NCI-H345 treated with DMSO at 0.1 percent for 48 hours (cell line): Measurements from ENCODE around the gene CST2.
"Not testable (repeated sequence)": the region's sequence is repeated elsewhere in the genome, so short reads cannot be mapped to it uniquely, and the experiment has no call there.

ENCODE experiments used
- DNase-seq: peaks from one replicate; lab custom pipeline; 2025; ENCODE audit not compliant: unreplicated experiment; lab: John Stamatoyannopoulos, UW

CST2 gene, protein sequence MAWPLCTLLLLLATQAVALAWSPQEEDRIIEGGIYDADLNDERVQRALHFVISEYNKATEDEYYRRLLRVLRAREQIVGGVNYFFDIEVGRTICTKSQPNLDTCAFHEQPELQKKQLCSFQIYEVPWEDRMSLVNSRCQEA

DNA sequence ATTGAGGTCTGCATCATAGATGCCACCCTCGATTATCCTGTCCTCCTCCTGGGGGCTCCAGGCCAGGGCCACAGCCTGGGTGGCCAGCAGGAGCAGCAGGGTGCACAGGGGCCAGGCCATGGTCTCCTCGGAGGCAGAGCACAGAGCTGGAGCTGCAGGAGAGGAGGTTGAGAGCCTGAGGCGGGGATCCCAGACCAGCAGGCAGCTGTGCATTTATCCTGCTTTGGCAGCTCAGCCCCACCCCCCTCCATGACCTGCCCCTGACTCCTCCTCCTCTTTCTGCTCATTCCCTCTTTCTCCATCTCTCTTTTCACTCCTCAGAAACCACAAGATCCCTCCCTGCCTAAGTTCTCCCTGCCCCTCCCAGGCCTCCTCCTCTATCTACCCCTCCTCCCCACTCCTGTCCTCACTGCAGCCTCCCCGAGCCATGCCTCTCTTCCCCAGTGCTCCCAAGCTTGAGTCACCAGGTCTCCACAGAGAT lies at the start of gene CST2:
Gene CST2, minus strand, starts transcription at position 189 of the 481 bp plus-strand sequence. Its CDS starts 69 bp downstream, at position 120.
- no peak for DNase-seq

DNA sequence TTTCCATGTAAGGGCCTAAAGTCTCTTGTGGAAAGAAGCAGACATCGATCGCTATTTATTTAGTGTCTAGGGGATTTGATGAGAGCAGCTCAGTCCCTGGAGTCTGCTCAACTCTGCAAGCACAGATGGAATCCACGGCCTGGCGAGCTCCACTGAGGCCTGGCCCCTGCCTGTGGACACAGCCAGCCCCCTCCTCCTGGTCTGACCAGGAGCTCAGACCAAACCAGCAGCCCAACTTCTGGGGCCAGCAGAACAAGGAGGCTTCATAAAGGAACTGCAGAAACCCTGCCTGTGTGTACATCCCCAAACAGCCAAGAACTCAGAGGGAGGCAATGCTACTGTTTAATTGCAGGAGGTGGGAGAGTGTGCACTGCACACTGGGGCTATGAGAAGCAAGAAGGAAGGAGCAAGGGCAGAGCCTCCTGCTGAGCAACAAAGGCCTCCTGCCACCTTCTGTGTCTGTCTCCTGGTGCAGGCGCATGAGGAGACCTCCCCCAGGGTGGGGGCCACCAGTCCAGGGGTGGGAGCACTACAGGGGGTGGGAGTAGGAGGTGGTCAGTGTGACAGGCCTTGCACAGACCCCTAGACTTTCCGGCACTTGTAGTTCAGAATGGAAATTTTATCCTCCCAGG lies 49.2 kb upstream of the CST2 start:
- DNase-seq, result no peak

DNA sequence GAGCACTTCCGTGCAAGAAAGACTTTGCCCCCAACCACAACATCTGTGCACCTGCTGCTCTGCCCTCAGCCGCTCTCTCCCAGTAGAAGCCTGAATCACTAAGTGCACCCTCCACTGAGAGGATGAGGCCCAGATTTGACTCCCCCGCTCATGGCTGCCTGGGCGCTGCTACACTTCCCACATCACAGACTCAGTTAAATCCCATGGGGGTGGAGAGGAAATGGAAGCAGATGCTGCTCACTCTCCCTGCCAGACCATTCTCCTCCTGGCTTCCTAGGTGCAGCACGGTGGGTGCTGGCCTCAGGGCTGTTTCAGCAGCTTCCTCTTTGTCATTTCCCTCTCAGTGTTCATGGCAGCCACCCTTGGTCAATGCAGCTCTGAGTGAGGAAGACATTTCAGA lies 48.2 kb upstream of the CST2 start:
- peak; percentile 10 for DNase-seq

DNA sequence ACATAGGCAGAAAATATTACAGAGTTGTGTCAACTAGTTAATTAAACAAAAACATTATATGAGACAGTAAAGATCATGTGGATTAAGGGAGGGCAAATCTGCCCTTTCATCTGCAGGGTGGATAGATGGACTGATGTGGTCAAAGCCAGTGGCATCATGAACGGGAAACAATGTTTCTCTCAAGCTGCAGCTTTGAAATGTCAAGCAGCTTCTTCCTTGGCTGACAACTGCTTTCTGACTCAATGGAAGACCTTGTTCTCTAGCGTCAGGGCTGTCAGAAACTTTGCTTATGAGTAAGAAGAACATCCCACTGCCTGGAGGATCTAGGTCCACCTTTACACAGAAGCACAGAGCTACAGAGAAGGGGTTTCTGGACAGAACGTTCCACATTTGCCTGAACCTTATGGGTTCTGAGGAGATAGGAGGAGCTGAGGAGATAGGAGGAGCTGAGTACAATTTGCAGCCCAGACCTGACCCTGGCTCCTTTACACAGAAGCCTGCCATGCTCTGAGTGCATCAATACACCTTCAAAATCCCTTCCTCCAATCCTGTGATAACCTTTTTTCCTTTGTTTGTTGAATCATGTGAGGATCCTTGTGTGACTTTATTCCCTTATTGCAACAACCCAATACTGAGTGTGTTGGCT lies 47.0 kb upstream of the CST2 start:
- DNase-seq, result no peak

DNA sequence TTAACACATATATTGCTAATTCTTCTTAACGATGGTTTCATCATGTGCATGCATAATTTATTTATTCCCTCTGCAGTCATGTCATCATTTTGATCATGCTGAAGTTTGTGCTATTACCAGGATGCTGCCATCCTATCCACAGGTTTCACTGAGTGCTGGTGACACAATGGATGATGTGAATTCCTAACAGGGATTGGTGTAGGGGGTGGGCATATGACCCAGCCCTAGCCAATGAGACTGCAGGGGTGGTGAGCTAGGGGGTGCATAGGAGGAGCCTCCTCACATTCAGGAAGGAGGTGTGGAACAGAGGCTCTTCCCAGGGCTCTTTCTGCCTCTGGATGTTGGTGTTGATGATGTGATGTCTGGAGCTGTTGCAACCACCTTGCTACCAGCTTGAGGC lies 45.5 kb upstream of the CST2 start:
- no peak for DNase-seq

DNA sequence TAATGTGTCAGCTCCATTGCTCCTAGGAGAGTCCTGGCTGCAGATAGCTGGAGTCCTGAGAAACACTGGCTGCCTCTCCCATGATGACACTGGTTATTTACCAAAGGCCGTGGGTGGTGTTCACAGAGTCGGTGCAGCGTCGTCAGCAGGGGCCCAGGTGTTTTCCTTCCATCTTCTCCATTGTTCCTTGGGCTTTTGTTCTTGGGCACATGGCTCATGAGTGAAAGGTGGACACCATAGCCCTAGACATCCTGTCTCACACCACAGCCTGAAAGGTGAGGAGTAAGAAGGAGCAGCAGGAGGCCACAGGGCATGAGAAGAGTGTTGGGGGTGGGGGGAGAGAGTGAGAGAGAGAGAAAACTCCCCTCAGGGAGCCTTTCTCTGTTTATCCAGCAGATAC lies 43.9 kb upstream of the CST2 start:
- peak; percentile 50 for DNase-seq

DNA sequence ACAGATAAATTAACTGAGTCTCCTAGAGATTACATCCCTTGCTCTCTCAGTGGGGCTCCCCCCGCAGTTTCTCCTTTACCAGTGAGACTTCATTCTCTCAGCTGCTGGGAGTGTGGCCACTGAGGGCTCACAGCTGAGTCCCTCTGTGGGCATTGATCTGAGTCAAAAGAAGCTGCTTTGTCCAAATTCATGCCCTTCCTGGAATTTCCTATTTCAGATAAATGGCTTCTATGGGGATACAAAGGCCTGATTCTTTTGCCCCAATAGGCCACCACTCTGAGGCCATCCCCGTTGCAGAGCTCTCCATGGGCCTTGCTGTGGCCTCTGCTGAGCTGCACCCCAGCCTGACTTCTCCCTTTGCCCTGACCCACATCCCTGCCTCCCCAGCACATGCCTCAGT lies 43.0 kb upstream of the CST2 start:
- no peak for DNase-seq

DNA sequence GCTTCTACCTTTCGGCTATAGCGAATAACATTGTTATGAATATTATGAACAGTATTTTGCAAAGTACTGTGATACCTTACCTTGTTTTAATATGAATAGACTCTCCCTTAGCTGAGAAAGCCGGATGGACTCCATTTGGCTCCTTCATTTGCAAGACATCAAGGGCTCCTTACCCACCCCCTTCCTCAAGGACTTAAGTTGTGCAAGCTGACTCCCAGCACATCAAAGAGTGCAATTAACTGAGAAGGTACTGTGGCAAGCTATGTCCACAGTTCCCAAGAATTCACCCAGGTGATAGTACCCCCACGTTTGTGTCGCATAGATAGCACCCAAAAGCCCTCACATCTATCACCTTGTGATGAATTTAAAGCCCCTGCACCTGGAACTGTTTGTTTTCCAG lies 41.8 kb upstream of the CST2 start:
- DNase-seq, result no peak

DNA sequence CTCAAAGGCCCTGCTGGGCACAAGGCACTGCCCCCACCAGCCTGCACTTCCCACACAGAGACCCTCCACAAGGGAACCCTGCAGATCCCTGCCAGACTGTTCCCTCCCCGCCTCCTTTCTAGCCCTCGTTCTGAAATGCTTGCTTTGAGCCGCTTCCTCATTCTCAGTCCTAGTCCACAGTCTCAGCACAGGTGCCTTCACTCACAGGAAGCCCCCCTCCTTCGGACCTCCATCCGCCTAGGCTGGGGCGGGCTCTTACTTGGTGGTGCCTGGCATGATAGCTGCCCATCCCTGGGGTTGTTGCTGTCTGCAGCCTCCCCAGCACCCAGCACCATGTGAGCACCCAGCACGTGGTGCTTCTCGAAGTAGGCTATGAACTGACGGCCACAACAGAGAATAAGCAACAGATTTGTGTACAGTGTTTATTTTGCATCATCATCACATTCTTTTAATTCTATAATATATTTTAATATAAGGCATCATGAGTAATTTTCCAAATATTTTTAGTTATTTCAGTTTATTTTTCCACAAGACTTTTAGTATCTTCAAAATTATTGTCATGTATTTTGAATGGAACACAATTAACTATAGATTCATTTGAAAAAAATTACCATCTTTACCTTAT lies 40.7 kb upstream of the CST2 start:
- no peak for DNase-seq

DNA sequence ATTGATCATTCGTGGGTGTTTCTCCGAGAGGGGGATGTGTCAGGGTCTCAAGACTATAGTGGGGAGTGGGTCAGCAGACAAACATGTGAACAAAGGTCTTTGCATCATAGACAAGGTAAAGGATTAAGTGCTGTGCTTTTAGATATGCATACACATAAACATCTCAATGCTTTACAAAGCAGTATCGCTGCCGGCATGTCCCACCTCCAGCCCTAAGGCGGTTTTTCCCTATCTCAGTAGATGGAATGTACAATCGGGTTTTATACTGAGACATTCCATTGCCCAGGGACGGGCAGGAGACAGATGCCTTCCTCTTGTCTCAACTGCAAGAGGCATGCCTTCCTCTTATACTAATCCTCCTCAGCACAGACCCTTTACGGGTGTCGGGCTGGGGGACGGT lies 34.2 kb upstream of the CST2 start:
- DNase-seq, result not testable (repeated sequence)

DNA sequence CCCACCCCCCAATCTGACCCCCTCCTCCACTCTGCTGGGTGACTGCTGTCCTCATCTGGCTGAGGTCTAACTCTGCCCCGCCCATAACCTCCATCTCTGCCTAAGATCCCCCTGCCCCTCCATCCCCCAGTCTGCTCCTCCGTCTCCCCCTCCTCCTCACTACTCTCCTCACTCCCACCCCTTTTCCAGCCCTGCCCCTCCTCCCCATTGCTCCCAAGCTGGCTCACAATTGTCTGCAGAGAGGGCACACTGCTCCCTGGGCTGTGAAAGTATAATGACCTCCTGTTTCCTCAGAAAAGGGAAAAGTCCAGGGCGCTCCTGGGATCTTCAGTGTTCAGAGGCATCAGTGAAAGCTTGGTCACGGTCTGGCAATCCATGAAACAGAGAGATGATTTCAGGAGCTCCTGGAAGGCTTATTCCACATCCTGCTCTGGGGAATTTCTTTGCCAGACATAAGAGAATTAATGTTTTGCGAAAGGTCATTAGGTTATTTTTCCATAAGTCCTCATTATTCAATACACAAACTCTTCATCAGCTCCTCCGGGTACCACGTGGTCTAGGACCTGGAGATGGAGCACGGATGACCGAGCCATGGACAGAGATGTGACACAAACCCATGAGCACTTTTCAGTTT lies 31.6 kb upstream of the CST2 start:
- DNase-seq, result no peak

DNA sequence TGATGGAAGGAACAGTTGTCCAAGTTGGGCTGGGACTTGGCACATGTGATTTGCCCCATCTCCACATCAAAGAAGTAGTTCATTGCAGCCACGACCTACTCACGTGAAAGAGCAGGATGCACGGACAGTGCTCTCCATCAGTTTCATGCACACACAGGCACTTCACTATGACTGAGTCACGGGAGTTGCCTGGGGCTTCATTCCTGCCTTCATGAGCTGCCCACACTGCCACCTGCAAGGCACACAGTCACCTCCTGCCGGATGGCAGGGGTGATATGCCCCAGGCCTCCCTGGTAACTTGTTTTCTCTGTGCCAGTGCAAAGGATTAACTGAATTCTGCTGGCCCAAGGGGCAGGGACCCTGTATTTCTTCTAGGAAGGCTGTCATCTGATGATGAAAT lies 30.2 kb upstream of the CST2 start:
- no peak for DNase-seq

DNA sequence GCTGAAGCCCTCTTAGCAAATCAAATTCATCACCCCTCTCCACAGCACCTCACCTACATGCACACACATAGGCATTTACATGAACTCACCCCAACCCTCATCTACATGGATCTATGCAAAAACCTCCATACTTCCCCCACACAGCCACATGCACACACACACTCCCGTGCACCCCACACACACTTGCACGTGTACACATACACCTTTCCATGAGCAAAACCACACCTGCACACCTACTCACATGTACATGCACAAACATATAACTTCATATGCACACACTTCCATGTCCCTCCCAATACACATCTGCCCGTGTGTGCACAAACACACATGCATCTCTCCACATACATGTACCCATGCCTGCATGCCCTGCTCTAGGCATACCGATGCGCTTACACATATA lies 29.7 kb upstream of the CST2 start:
- no peak for DNase-seq

DNA sequence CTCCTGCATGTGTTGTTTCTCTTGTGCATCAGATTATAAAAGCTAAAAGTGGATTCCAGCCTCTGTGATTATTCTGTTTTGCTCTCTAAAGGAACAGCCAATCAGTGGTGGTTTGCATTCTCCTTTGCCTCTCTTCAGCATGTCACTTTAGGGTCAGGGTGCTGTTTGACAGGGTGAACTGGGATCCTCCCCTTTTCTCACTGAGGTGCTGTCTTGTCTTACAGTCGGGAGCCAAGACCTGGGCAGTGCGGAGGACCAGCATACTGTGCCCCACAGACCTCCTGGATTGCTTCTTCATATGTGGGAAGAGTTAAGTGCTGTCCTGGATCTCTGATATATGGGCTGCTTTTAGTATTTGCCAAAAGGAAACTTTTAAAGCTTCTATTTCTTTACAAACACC lies 15.2 kb upstream of the CST2 start:
- no peak for DNase-seq

DNA sequence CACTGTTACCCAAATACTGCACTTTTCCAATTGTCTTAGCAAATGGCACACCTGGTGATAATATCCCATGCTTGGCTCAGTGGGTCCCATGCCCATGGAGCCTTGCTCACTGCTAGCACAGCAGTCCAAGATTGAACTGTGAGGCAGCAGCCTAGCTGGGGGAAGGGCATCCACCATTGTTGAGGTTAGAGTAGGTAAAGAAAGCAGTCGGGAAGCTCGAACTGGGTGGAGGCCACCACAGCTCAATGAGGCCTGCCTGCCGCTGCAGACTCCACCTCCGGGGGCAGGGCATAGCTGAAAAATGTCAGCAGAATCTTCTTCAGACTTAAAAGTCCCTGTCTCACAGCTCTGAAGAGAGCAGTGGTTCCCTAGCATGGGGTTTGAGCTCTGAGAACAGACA lies 9.2 kb upstream of the CST2 start:
- no peak for DNase-seq

DNA sequence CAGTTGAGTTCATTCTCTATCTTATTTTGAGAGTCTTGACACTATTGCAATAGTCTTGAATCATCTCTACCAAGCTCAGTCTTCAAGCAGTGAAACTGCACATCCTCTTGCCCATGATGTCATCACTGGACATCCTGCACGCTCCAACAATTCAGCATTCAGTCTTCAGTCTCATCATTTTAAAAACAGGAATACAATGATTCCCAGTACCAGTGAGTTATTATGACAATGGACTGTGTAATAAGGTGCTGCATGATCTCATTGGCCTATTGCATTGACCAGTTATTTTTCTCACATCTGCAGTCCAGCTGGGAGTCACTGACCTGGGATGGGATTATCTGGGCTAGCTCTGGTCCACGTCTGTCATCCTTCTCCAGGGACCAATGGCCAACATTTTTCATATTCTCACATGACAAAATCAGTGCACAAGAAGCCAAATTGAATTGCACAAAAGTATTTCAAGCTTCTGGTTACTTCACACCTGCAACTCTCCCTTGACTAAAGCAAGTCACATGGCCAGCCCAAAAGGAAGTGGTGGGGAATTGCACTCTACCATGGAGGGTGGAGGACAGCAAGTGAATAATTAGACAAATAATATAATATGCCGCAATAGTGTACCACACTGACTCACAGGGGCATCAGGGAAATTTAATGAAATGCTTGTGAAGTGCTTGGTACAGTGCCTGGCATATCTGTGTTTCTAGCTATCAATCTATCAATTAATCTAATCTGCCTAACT lies 6.4 kb upstream of the CST2 start:
- no peak for DNase-seq

DNA sequence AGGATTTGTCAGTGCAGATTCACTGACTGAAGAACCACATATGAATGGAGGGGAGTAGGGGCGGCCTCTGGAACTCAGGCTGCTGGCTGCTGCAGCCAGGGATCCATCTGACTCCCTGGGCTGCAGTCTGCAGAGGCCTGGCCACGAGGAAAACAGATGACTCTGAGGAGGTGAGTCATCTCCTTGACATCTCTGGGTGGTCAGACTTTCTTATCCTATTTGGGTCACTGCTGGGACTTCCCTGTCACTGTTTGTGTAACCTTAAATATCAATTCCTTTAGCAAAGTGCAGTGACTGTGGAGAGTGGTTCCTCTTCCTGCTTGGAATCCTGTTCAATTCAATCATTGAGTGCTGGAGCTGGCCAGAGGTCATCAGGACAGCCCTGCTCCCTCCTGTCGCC lies 5.4 kb upstream of the CST2 start:
- DNase-seq, result not testable (repeated sequence)

DNA sequence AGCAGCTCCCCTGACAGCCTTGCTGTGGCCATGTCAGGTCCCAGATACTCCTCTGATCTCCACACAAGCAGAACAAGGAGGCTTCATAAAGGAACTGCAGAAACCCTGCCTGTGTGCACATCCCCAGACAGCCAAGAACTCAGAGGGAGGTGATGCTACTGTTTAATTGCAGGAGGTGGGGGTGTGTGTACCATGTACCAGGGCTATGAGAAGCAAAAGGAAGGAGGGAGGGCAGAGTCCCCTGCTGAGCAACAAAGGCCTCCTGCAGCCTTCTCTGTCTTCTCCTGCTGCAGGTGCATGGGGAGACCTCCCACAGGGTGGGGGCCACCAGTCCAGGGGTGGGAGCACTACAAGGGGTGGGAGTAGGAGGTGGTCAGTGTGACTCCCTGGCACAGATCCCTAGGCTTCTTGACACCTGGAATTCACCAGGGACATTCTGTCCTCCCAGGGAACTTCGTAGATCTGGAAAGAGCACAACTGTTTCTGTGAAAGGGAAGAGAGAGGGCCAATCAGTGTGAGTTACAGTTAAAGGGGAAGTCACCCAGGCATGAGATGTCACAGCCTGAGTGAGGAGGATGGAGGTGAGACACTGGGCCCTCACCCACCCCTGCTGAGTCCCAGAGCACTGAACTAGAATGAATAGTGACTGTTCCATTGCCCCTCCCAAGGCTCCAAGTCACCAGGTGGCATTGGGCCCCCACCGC lies 2.8 kb downstream of the CST2 start:
- peak; percentile 39 for DNase-seq

DNA sequence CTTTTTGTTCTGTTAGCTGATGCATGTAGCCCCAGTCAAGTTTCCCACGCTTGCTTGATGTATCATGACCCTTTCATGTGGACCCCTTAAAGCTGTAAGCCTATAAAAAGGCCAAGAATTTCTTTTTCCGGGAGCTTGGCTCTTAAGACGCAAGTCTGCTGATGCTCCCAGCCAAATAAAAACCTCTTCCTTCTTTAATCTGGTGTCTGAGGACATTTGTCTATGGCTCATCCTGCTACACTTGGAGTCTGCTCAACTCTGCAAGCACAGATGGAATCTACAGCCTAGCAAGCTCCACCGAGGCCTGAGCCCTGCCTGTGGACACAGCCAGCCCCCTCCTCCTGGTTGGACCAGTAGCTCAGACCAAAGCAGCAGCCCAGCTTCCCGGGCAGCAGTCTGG lies 3.4 kb downstream of the CST2 start:
- DNase-seq, result no peak

DNA sequence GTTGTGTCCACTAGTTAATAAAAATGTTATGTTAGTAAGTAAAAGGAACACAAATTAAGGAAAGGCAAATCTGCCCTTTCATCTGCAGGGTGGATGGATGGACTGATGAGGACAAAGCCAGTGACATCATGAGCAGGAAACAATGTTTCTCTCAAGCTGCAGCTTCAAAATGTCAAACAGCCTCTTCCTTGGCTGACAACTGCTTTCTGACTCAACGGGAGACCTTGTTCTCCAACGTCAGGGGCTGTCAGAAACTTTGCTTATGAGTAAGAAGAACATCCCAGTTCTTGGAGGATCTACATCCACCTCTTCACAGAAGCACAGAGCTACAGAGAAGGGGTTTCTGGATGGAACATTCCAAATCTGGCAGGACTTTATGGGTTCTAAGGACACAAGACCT lies 6.0 kb downstream of the CST2 start:
- DNase-seq, result no peak
